Prostate gland (tissue), 2 donors: Measurements from ENCODE around the gene RBM15B. TPM values are rescaled to one million over a fixed set of nuclear protein-coding genes. Genes with fewer than 3 reads are reported as not detected.

ENCODE experiments used
- DNase-seq: peaks from one replicate; pipeline ENCODE4 v3.0.0-alpha.2; 2019; ENCODE audit warnings: low spot score
- H3K27ac ChIP-seq, 2 donors: fragments of 200-600 bp; sonication (generic); 2 replicates each; pipeline ENCODE4 v1.5.1; 2017 to 2019
- H3K27me3 ChIP-seq: fragments of 200-600 bp; sonication (generic); replicated peaks from 2 replicates; pipeline ENCODE4 v1.5.1; 2019; ENCODE audit not compliant: insufficient read depth
- H3K36me3 ChIP-seq, 2 donors: fragments of 200-600 bp; sonication (generic); 1 replicate in 1 of 2; 2 replicates in 1 of 2; pipeline versions ENCODE4 v1.5.1 to v1.8.1; 2017 to 2019
- H3K4me1 ChIP-seq: fragments of 200-600 bp; sonication (generic); replicated peaks from 2 replicates; pipeline ENCODE4 v1.5.1; 2019
- H3K4me3 ChIP-seq, 2 donors: fragments of 200-600 bp; sonication (generic); 2 replicates each; pipeline ENCODE4 v1.5.1; 2017 to 2019
- H3K9me3 ChIP-seq: fragments of 200-600 bp; sonication (generic); 2 replicates; pipeline ENCODE4 v1.5.1; 2017
- POLR2A ChIP-seq: fragments of 450-650 bp; IDR thresholded peaks from one replicate; pipeline ENCODE4 v1.6.1; 2016; ENCODE audit warnings: antibody characterized with exemption, mild to moderate bottlenecking
- POLR2AphosphoS5 ChIP-seq: sonication (generic); formaldehyde crosslinking; IDR thresholded peaks from one replicate; pipeline ENCODE4 v1.6.1; 2017; ENCODE audit warnings: antibody characterized with exemption
- WGBS: methylation state at CpG from one replicate; pipeline ENCODE4 v1.1.5; 2018; 5-methylcytosine and 5-hydroxymethylcytosine counted together
- intact Hi-C: fragments of 100-400 bp; cut with DNase I; formaldehyde crosslinking; loops from one replicate; pipeline ENCODE4 v1.14.2; 2022
- total RNA-seq, 2 donors: library from RNA; depleted of rRNA; stranded (reverse); fragments of >200 nt; gene quantifications; one replicate each; pipeline ENCODE4 v1.1.0, GENCODE V29; 2016
- TF ChIP-seq, protein P1 (sequence below), 4 experiments: fragments of 200-600 bp in 2 of 4; fragments of 450-650 bp in 2 of 4; sonication (generic) in 2 of 4; IDR thresholded peaks; 1 replicate in 3 of 4; 2 replicates in 1 of 4; pipeline ENCODE4 v1.5.1; 2016 to 2019; ENCODE audit warnings: antibody characterized with exemption in 4 of 4, mild to moderate bottlenecking in 2 of 4, moderate library complexity in 2 of 4

The RBM15B gene
- total RNA-seq, 2 donors from 2014 or later = 34.1 to 40.1 TPM

DNA sequence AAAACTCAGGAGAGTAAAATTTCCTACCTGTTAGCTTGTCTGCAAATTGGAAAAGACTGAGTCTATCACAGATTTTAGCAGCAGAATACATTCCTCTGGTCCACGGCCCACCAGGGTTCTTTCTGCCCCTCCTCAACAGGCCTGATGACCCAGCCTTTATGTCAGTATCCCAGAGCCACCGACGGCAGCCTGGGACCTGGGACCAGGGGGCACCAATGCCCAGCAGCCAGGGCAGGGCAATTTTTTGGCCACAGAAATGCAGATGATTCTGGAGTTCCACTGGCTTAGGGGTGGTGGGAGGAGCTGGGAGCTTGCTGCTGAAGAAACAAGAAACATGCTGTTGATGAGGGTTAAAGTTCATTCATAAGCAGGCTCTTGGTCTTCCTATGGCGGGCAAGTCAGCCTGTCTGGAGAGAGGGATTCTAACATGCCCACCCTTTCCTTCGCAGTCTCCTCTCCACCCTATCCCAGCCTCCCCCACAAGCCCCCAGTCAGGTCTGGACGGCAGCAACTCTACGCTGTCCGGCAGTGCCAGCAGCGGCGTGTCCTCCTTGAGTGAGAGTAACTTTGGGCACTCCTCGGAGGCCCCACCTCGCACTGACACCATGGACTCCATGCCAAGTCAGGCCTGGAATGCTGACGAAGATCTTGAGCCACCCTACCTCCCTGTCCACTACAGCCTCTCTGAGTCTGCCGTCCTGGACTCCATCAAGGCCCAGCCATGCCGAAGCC lies 10.3 kb upstream of the RBM15B start:
- Histone ChIP-seq H3K36me3 (no peaks in the 10 kb centered on the region), H3K4me1 (peaks cover 6% of the 10 kb centered on the region), H3K9me3 (no peaks in the 10 kb centered on the region), H3K4me3 (no peak overlapping the region), H3K27me3 (no peaks in the 10 kb centered on the region), H3K27ac (no peak overlapping the region)
- intact Hi-C loops = loop anchor here (10.0 kb wide), 1 partner anchor 1026 kb away; the partner anchor contains the start of genes CYB561D2, NPRL2 and TMEM115
- WGBS = 90% methylated on average over 15 of the region's 15 CpGs
- TF ChIP-seq, protein P1, sequence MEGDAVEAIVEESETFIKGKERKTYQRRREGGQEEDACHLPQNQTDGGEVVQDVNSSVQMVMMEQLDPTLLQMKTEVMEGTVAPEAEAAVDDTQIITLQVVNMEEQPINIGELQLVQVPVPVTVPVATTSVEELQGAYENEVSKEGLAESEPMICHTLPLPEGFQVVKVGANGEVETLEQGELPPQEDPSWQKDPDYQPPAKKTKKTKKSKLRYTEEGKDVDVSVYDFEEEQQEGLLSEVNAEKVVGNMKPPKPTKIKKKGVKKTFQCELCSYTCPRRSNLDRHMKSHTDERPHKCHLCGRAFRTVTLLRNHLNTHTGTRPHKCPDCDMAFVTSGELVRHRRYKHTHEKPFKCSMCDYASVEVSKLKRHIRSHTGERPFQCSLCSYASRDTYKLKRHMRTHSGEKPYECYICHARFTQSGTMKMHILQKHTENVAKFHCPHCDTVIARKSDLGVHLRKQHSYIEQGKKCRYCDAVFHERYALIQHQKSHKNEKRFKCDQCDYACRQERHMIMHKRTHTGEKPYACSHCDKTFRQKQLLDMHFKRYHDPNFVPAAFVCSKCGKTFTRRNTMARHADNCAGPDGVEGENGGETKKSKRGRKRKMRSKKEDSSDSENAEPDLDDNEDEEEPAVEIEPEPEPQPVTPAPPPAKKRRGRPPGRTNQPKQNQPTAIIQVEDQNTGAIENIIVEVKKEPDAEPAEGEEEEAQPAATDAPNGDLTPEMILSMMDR (IDR thresholded peaks at IDR 0.05) = no peak
- DNase-seq = no peak

DNA sequence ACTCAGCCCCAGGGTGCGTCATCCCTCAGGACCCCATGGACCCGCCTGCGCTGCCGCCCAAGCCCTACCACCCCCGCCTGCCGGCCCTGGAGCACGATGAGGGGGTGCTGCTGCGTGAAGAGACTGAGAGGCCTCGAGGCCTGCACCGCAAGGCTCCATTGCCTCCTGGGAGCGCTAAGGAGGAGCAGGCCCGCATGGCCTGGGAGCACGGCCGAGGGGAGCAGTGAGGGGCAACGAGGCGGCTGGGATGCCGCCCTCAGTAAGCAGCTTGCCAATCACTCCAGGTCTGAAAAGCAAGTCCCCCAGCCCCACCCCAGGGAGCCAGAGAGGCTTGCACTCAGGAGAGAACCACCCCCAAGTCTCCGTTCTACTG lies 9.8 kb upstream of the RBM15B start:
- H3K36me3 ChIP-seq = no peaks in the 10 kb centered on the region
- no peak for TF ChIP-seq POLR2A
- TF ChIP-seq POLR2AphosphoS5 = no peak
- TF ChIP-seq, protein P1 (IDR thresholded peaks at IDR 0.05) = no peak
- H3K4me1 ChIP-seq = peaks cover 8% of the 10 kb centered on the region
- no peak overlapping the region for H3K4me3 ChIP-seq
- intact Hi-C loops = loop anchor here (10.0 kb wide), 1 partner anchor 1027 kb away; the partner anchor contains the start of genes CYB561D2, NPRL2 and TMEM115
- DNase-seq = no peak
- H3K27me3 ChIP-seq = no peaks in the 10 kb centered on the region
- WGBS = 88% methylated on average over 18 of the region's 18 CpGs
- no peak overlapping the region for H3K27ac ChIP-seq
- no peaks in the 10 kb centered on the region for H3K9me3 ChIP-seq

DNA sequence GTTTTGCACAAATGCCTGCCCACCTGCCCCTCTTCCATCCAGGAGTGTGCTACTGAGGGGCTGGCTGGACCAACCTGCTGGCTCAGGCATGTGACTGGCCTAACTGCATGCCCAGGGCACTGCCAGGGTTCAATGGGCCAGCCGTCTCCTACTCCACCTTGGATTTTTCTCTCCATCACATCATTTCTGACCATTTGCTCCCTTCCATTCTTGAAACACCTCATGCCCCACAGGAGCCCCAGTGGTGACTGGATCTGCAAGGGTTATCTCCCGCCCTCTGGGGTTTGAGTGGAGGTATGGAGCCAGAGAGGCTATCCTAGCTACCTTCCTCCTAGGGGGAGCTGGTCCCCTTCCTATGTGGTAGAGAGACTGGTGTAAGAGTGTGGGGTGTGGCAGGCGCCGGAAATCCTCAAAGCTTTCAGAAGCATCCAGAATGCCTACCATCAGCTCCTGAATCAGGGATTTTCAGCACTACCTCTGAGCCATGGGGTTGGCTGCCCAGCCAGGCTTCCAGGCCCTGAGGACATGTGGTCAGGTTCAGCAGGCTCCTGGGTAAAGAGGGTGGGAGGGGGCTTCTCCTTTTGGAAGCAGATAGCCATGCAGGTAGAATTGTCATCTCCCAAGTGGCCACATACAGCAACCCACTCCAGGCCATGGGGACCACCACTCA lies 8.9 kb upstream of the RBM15B start:
- intact Hi-C loops = loop anchor here (10.0 kb wide), 1 partner anchor 1027 kb away; the partner anchor contains the start of genes CYB561D2, NPRL2 and TMEM115
- Histone ChIP-seq H3K9me3 (no peaks in the 10 kb centered on the region), H3K27ac (no peak overlapping the region), H3K4me1 (peaks cover 8% of the 10 kb centered on the region), H3K4me3 (no peak overlapping the region), H3K27me3 (no peaks in the 10 kb centered on the region), H3K36me3 (no peaks in the 10 kb centered on the region)
- WGBS = 93% methylated on average over 4 of the region's 4 CpGs
- no peak for TF ChIP-seq POLR2AphosphoS5
- TF ChIP-seq POLR2A = no peak
- TF ChIP-seq, protein P1 (IDR thresholded peaks at IDR 0.05) = no peak
- no peak for DNase-seq

DNA sequence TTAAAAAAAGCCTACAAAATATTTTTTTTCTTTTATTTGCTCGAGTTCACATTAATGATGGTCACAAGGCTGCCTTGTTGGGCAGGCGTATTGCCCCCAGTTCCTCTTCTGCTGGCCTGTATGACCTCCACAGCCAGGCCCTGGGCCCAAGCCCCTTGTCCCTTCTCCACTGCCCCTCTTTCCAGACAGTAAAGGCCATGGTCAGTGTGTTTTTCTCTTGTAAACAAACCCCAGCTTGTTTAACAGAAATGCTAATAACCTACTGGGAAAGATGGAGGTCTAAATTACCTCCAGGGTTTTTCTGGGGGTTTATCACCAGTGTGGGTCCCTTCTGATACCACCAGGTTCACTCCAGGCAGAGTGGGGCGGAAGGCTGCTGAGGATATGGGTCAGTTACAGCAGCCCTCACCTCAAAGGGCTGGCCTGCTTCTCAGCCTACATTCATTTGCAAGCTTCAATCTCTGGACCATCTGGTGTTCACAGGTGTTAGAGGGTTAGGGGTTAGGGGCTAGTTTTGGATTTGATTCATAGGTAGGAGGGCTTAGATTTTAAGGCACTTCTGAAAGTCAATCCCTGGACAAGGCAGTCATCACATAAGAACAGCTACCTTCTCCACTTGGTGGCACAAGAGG lies 8.0 kb upstream of the RBM15B start:
- Histone ChIP-seq H3K4me1 (peaks cover 16% of the 10 kb centered on the region), H3K36me3 (no peaks in the 10 kb centered on the region), H3K4me3 (no peak overlapping the region), H3K9me3 (no peaks in the 10 kb centered on the region), H3K27me3 (no peaks in the 10 kb centered on the region), H3K27ac (no peak overlapping the region)
- no peak for DNase-seq
- intact Hi-C loops = loop anchor here (10.0 kb wide), 1 partner anchor 1028 kb away; the partner anchor contains the start of genes CYB561D2, NPRL2 and TMEM115
- no peak for TF ChIP-seq POLR2AphosphoS5
- 94% methylated on average over 3 of the region's 3 CpGs for WGBS

DNA sequence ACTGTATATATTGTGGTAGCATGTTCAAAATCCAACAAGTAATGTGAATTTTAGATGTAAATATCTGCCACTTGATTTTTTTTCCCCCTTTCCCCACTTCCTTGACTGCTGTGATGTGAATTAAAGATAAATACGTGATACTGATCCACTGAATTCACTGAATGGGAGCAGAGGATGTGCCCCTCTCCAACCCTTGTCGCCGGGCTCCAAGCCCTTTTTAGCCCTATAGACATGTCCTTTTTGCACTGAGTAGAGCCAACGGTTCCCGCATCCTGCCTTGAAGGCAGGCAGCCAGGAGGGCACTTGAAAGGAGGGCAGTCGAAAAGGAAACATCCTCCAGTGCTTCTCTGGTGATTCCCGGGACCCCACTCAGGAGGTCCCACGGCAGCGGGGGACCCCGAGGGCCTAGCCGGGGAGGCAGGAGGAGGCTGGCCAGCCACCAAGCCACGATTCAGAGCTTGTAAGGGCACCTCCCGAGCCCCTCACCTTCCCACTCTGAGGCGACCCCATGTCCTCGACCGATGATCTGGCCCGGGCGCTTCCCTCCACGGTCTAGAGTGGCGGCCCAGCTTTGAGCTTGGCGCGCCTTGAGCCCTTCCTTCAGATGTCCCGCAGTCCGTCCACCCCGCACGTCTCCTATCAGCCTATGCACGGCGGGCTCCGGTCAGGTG lies 6.9 kb upstream of the RBM15B start:
- DNase-seq = no peak
- WGBS = 1% methylated on average over 29 of the region's 29 CpGs
- Histone ChIP-seq H3K9me3 (no peaks in the 10 kb centered on the region), H3K36me3 (no peaks in the 10 kb centered on the region), H3K27me3 (no peaks in the 10 kb centered on the region), H3K4me3 (peak overlapping the region; percentile 78 to 94), H3K27ac (peak overlapping the region; percentile 91), H3K4me1 (peaks cover 16% of the 10 kb centered on the region)
- TF ChIP-seq POLR2A (no peak), POLR2AphosphoS5 (no peak)
- TF ChIP-seq, protein P1 (IDR thresholded peaks at IDR 0.05) = no peak
- intact Hi-C loops = loop anchor here (10.0 kb wide), 1 partner anchor 1029 kb away; the partner anchor contains the start of genes CYB561D2, NPRL2 and TMEM115
